ENCODE data around the gene ATG2B.

ATG2B gene

GRCh38 chr14:96310906-96311305 lies 52.2 kb downstream of the ATG2B start:
- DNase-seq: no peak
- intact Hi-C loops (cut with DNase I): no loop called here

- no peak for DNase-seq
- intact Hi-C loops (cut with DNase I): no loop called here
Observed at GRCh38 chr14:96309896-96310330, 53.2 kb downstream of the ATG2B start.

GRCh38 chr14:96309133-96309895 lies 53.8 kb downstream of the ATG2B start:
- intact Hi-C loops (cut with DNase I): no loop called here

GRCh38 chr14:96307434-96307833 lies 55.7 kb downstream of the ATG2B start:
- intact Hi-C loops (cut with DNase I): no loop called here
- no peak for DNase-seq

More at GRCh38 chr14:96309133-96309895, 53.8 kb downstream of the ATG2B start:
- DNase-seq: no peak

- intact Hi-C loops (cut with DNase I): no loop called here
- peak in 1 of 10 donors; percentile 71 for DNase-seq
Observed at GRCh38 chr14:96304956-96305355, 58.2 kb downstream of the ATG2B start.

GRCh38 chr14:96303981-96304380 lies 59.2 kb downstream of the ATG2B start:
- no peak for DNase-seq
- intact Hi-C loops (cut with DNase I): no loop called here

- DNase-seq: peak in 1 of 10 donors; percentile 12
- intact Hi-C loops (cut with DNase I): no loop called here
Observed at GRCh38 chr14:96299441-96299840, 63.7 kb downstream of the ATG2B start.

GRCh38 chr14:96297997-96298515 lies 65.1 kb downstream of the ATG2B start:
- no peak for DNase-seq
- intact Hi-C loops (cut with DNase I): loop anchor here (1.0 kb wide), 1 partner anchor 126 kb away; no protein-coding TSS in a partner anchor

- DNase-seq: no peak
- intact Hi-C loops (cut with DNase I): loop anchor here (1.0 kb wide), 1 partner anchor 127 kb away; no protein-coding TSS in a partner anchor
Observed at GRCh38 chr14:96297000-96297399, 66.1 kb downstream of the ATG2B start.

GRCh38 chr14:96294246-96294645 lies 68.9 kb downstream of the ATG2B start:
- DNase-seq: no peak
- intact Hi-C loops (cut with DNase I): no loop called here

GRCh38 chr14:96287856-96288255 lies 75.3 kb downstream of the ATG2B start:
- DNase-seq: no peak
- intact Hi-C loops (cut with DNase I): no loop called here

GRCh38 chr14:96286251-96286650 lies 76.9 kb downstream of the ATG2B start:
- intact Hi-C loops (cut with DNase I): no loop called here

GRCh38 chr14:96285667-96286066 lies 77.5 kb downstream of the ATG2B start:
- no peak for DNase-seq
- intact Hi-C loops (cut with DNase I): no loop called here

More at GRCh38 chr14:96286251-96286650, 76.9 kb downstream of the ATG2B start:
- no peak for DNase-seq

- intact Hi-C loops (cut with DNase I): loop anchor here (5.0 kb wide), 1 partner anchor 138 kb away; no protein-coding TSS in a partner anchor
- no peak for DNase-seq
Observed at GRCh38 chr14:96284430-96284829, 78.7 kb downstream of the ATG2B start.

- intact Hi-C loops (cut with DNase I): loop anchor here (5.0 kb wide), 1 partner anchor 138 kb away; no protein-coding TSS in a partner anchor
Observed at GRCh38 chr14:96284008-96284407, 79.1 kb downstream of the ATG2B start.

GRCh38 chr14:96281486-96281885 lies 81.7 kb downstream of the ATG2B start:
- no peak for DNase-seq
- intact Hi-C loops (cut with DNase I): loop anchor here (5.0 kb wide), 1 partner anchor 141 kb away; no protein-coding TSS in a partner anchor

More at GRCh38 chr14:96284008-96284407, 79.1 kb downstream of the ATG2B start:
- DNase-seq: no peak

- intact Hi-C loops (cut with DNase I): loop anchor here (5.0 kb wide), 1 partner anchor 142 kb away; no protein-coding TSS in a partner anchor
- no peak for DNase-seq
Observed at GRCh38 chr14:96280104-96280503, 83.0 kb downstream of the ATG2B start.

GRCh38 chr14:96279564-96279963 lies 83.6 kb downstream of the ATG2B start:
- intact Hi-C loops (cut with DNase I): loop anchor here (10.0 kb wide), 1 partner anchor 715 kb away; no protein-coding TSS in a partner anchor

GRCh38 chr14:96277890-96278289 lies 85.3 kb downstream of the ATG2B start:
- no peak for DNase-seq
- intact Hi-C loops (cut with DNase I): loop anchor here (10.0 kb wide), 1 partner anchor 713 kb away; no protein-coding TSS in a partner anchor

More at GRCh38 chr14:96279564-96279963, 83.6 kb downstream of the ATG2B start:
- no peak for DNase-seq

GRCh38 chr14:96275177-96276112 lies 87.7 kb downstream of the ATG2B start:
- DNase-seq: peak; percentile 69 to 97 (median 87)
- intact Hi-C loops (cut with DNase I): loop anchor here (1.0 to 10.0 kb wide), 3 partner anchors 175 to 711 kb away; no protein-coding TSS in a partner anchor

All from posterior cingulate gyrus (tissue), 11 donors.